Activated CD8-positive, alpha-beta memory T cell treated with anti-CD3 and anti-CD28 coated beads for 36 hours (primary cell): ENCODE measurements around the gene STARD13. TPM values are rescaled to one million over a fixed set of nuclear protein-coding genes. Genes with fewer than 3 reads are reported as not detected.

Experiments
- CTCF ChIA-PET: fragments of 350-600 bp; sonication (Branson Sonifier 250); formaldehyde crosslinking; loops from one replicate; lab custom pipeline; 2021; ENCODE audit warnings: antibody characterized with exemption; lab: Charles Lee
- POLR2A ChIA-PET: fragments of 350-600 bp; sonication (Branson Sonifier 250); formaldehyde crosslinking; loops from one replicate; lab custom pipeline; 2021; ENCODE audit warnings: antibody characterized with exemption; lab: Charles Lee
- total RNA-seq, 2 experiments: library from RNA; stranded (reverse); gene quantifications; one replicate each; pipeline ENCODE4 v1.2.3, GENCODE V29; 2021

The STARD13 gene
- total RNA-seq, 2 experiments from 2014 or later, result 0.19 to 0.23 TPM

- ChIA-PET POLR2A (no interaction called here), CTCF (interaction anchor here (0.7 kb wide), 1 partner anchor 1201 kb away, joined by 4 read pairs; no protein-coding TSS in a partner anchor)
These were observed 147.1 kb downstream of the STARD13 start for GRCh38 chr13:33138441-33138840.

- CTCF ChIA-PET, result no interaction called here
- POLR2A ChIA-PET, result no interaction called here
These were observed 147.8 kb downstream of the STARD13 start for GRCh38 chr13:33137721-33138120.

- ChIA-PET POLR2A (no interaction called here), CTCF (no interaction called here)
These were observed 150.5 kb downstream of the STARD13 start for GRCh38 chr13:33135097-33135496.

- ChIA-PET POLR2A (no interaction called here), CTCF (no interaction called here)
These were observed 151.3 kb downstream of the STARD13 start for GRCh38 chr13:33134213-33134612.

- CTCF ChIA-PET, result no interaction called here
- POLR2A ChIA-PET, result no interaction called here
These were observed 152.7 kb downstream of the STARD13 start for GRCh38 chr13:33132644-33133440.

GRCh38 chr13:33129886-33130285 is 155.7 kb downstream of the STARD13 start:
- POLR2A ChIA-PET, result no interaction called here
- CTCF ChIA-PET, result no interaction called here

GRCh38 chr13:33129094-33129832 is 156.3 kb downstream of the STARD13 start:
- ChIA-PET CTCF (no interaction called here), POLR2A (no interaction called here)

- CTCF ChIA-PET, result no interaction called here
- POLR2A ChIA-PET, result no interaction called here
These were observed 157.4 kb downstream of the STARD13 start for GRCh38 chr13:33128134-33128533.

GRCh38 chr13:33127009-33127551 is 158.5 kb downstream of the STARD13 start:
- ChIA-PET CTCF (no interaction called here), POLR2A (no interaction called here)

- CTCF ChIA-PET, result no interaction called here
- POLR2A ChIA-PET, result no interaction called here
These were observed 159.6 kb downstream of the STARD13 start for GRCh38 chr13:33125821-33126570.

- ChIA-PET POLR2A (no interaction called here), CTCF (no interaction called here)
These were observed 162.3 kb downstream of the STARD13 start for GRCh38 chr13:33123066-33123859.

GRCh38 chr13:33119856-33120543 is 165.6 kb downstream of the STARD13 start:
- ChIA-PET POLR2A (no interaction called here), CTCF (no interaction called here)

GRCh38 chr13:33119022-33119781 is 166.4 kb downstream of the STARD13 start:
- POLR2A ChIA-PET, result no interaction called here
- CTCF ChIA-PET, result no interaction called here

GRCh38 chr13:33116321-33117010 is 169.1 kb downstream of the STARD13 start:
- CTCF ChIA-PET, result no interaction called here
- POLR2A ChIA-PET, result no interaction called here

GRCh38 chr13:33115274-33115673 is 170.3 kb downstream of the STARD13 start:
- CTCF ChIA-PET, result no interaction called here
- POLR2A ChIA-PET, result no interaction called here

GRCh38 chr13:33114146-33114545 is 171.4 kb downstream of the STARD13 start:
- POLR2A ChIA-PET, result no interaction called here
- CTCF ChIA-PET, result no interaction called here

- POLR2A ChIA-PET, result no interaction called here
- CTCF ChIA-PET, result no interaction called here
These were observed 172.8 kb downstream of the STARD13 start for GRCh38 chr13:33112766-33113165.
